Transverse colon (tissue), 4 donors: Measurements from ENCODE around the gene NHS. TPM values are rescaled to one million over a fixed set of nuclear protein-coding genes. Genes with fewer than 3 reads are reported as not detected.

Experiments used
- DNase-seq: peaks from one replicate; pipeline ENCODE4 v3.0.0-alpha.2; 2019
- H3K27ac ChIP-seq, 4 donors: fragments of 200-600 bp; sonication (generic); 2 replicates each; pipeline ENCODE4 v1.5.1; 2016 to 2018; ENCODE audit warnings: inconsistent platforms in 4 of 4
- H3K27me3 ChIP-seq: fragments of 200-600 bp; sonication (generic); 2 replicates; pipeline ENCODE4 v1.5.1; 2017; ENCODE audit warnings: inconsistent platforms
- H3K36me3 ChIP-seq, 4 donors: fragments of 200-600 bp; sonication (generic); 2 replicates each; pipeline ENCODE4 v1.5.1; 2017 to 2019; ENCODE audit warnings: inconsistent platforms in 4 of 4
- H3K4me1 ChIP-seq, 4 donors: fragments of 200-600 bp; sonication (generic); 2 replicates each; pipeline ENCODE4 v1.5.1; 2017 to 2020; ENCODE audit warnings: inconsistent platforms in 4 of 4
- H3K4me3 ChIP-seq, 4 donors: fragments of 200-600 bp; sonication (generic); 1 replicate in 1 of 4; 2 replicates in 3 of 4; pipeline versions ENCODE4 v1.5.1 to v1.6.1; 2017 to 2019; ENCODE audit warnings: inconsistent platforms in 4 of 4
- H3K9me3 ChIP-seq, 2 donors: fragments of 200-600 bp; sonication (generic); 2 replicates each; pipeline ENCODE4 v1.5.1; 2017 to 2019; ENCODE audit warnings: inconsistent platforms in 2 of 2
- EP300 ChIP-seq: sonication (generic); formaldehyde crosslinking; IDR thresholded peaks from one replicate; pipeline ENCODE4 v1.6.1; 2017; ENCODE audit warnings: antibody characterized with exemption, low read depth
- POLR2A ChIP-seq: fragments of 450-650 bp; IDR thresholded peaks from one replicate; pipeline ENCODE4 v1.6.1; 2016; ENCODE audit warnings: antibody characterized with exemption, mild to moderate bottlenecking, moderate library complexity
- POLR2AphosphoS5 ChIP-seq, 3 donors: sonication (generic); formaldehyde crosslinking; IDR thresholded peaks; one replicate each; pipeline ENCODE4 v1.6.1; 2016; ENCODE audit warnings: antibody characterized with exemption in 3 of 3
- WGBS, 2 donors: methylation state at CpG; one replicate each; pipeline ENCODE4 v1.1.5; 2018; ENCODE audit warnings: low coverage in 1 of 2; 5-methylcytosine and 5-hydroxymethylcytosine counted together
- in situ Hi-C, 4 donors: fragments of 200-750 bp; cut with MboI; loops; one replicate each; pipeline versions ENCODE4 v1.15.0 to v1.15.1; 2017; ENCODE audit warnings: low sequenced_read_pairs in 3 of 4, low pct_ligation_motif_present in 1 of 4, low pct_unique_long_range_greater_than_20kb in 1 of 4
- intact Hi-C: fragments of 100-400 bp; cut with DNase I; formaldehyde crosslinking; loops from one replicate; pipeline ENCODE4 v1.15.1; 2023; ENCODE audit warnings: low total_unique reads
- total RNA-seq, 4 donors: library from RNA; depleted of rRNA; stranded (reverse); fragments of >200 nt; gene quantifications; one replicate each; pipeline ENCODE4 v1.1.0, GENCODE V29; 2016
- TF ChIP-seq, protein P1 (sequence below), 5 experiments: fragments of 200-600 bp in 3 of 5; fragments of 450-650 bp in 2 of 5; sonication (generic) in 3 of 5; IDR thresholded peaks; 1 replicate in 2 of 5; 2 replicates in 3 of 5; pipeline ENCODE4 v1.5.1; 2016 to 2017; ENCODE audit warnings: antibody characterized with exemption in 5 of 5, inconsistent platforms in 3 of 5, mild to moderate bottlenecking in 2 of 5, moderate library complexity in 1 of 5

The NHS gene
- total RNA-seq, 4 donors from 2014 or later = 1.2 to 10.7 (median 5.0) TPM

DNA sequence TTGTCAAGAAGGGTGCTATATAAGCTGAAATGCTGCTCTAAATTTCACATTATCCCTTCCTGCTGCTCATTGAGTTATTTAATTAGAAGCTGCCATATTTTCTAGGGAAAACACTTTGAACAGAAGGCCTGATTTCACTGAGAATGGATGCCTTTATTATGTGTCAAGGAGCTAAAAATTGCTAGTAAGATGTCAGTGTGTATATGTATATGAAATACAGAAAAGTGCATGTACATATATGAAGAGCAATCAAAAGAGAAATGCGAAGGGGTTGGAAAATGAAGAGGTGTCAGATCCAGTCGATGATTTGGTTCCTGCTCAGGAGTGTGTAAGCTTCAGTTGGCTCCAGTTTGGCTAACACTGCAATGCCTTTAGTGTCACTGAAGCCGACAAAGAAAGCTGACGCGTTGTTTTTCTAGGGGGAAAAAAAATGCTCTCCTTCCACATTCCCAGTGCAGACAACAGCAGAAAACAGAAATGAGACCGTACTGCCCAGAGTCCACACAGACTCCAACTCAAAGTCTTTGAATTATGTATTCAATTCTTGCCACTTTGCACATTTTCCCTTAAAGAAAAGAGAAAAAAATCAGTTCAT is 154.2 kb downstream of the NHS start:
- Histone ChIP-seq H3K4me1 (peaks cover 0 to 2% (median 0%) of the 10 kb centered on the region in 4 donors), H3K4me3 (no peak overlapping the region), H3K9me3 (no peaks in the 10 kb centered on the region), H3K36me3 (no peaks in the 10 kb centered on the region), H3K27ac (no peak overlapping the region), H3K27me3 (no peaks in the 10 kb centered on the region)
- intact Hi-C loops (no loop called here), in situ Hi-C loops (no loop called here)
- WGBS, 2 donors = 69 to 77% methylated on average over 2 to 6 of the region's 6 CpGs
- no peak for DNase-seq
- TF ChIP-seq, protein P1, sequence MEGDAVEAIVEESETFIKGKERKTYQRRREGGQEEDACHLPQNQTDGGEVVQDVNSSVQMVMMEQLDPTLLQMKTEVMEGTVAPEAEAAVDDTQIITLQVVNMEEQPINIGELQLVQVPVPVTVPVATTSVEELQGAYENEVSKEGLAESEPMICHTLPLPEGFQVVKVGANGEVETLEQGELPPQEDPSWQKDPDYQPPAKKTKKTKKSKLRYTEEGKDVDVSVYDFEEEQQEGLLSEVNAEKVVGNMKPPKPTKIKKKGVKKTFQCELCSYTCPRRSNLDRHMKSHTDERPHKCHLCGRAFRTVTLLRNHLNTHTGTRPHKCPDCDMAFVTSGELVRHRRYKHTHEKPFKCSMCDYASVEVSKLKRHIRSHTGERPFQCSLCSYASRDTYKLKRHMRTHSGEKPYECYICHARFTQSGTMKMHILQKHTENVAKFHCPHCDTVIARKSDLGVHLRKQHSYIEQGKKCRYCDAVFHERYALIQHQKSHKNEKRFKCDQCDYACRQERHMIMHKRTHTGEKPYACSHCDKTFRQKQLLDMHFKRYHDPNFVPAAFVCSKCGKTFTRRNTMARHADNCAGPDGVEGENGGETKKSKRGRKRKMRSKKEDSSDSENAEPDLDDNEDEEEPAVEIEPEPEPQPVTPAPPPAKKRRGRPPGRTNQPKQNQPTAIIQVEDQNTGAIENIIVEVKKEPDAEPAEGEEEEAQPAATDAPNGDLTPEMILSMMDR (IDR thresholded peaks at IDR 0.05) = no peak
- TF ChIP-seq POLR2AphosphoS5 (IDR thresholded peaks at IDR 0.05) (no peak), POLR2A (no peak), EP300 (no peak)

DNA sequence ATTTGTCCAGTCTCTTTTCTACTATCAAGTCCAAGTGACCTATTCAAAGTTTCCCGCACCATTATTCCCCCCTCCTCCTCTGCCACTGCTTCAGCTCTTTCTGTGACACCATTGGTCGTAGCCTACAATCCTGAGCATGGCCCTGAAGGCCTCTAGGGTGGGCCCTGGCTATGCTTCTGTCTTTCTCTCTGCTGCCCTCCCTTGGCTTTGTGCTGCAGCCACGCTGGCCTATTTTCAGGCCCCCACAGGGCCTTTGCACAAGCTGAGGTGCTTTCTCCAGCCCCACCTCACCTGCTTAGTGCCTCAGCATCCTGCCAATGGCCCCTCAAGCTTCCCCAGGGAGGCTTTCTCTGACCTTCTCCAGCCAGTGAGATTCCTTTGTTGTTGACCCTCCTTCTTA is 156.5 kb downstream of the NHS start:
- no peaks in the 10 kb centered on the region for H3K9me3 ChIP-seq
- DNase-seq = no peak
- no peak overlapping the region for H3K27ac ChIP-seq
- no peaks in the 10 kb centered on the region for H3K27me3 ChIP-seq
- peaks cover 0 to 2% (median 0%) of the 10 kb centered on the region in 4 donors for H3K4me1 ChIP-seq
- no peaks in the 10 kb centered on the region for H3K36me3 ChIP-seq
- TF ChIP-seq EP300 (no peak), POLR2AphosphoS5 (IDR thresholded peaks at IDR 0.05) (no peak), POLR2A (no peak)
- TF ChIP-seq, protein P1 (IDR thresholded peaks at IDR 0.05) = no peak
- 72% methylated on average over 3 of the region's 3 CpGs; no CpG with 5 or more reads in 1 of the 2 donors for WGBS, 2 donors
- H3K4me3 ChIP-seq = no peak overlapping the region
- in situ Hi-C loops = no loop called here
- intact Hi-C loops = no loop called here

DNA sequence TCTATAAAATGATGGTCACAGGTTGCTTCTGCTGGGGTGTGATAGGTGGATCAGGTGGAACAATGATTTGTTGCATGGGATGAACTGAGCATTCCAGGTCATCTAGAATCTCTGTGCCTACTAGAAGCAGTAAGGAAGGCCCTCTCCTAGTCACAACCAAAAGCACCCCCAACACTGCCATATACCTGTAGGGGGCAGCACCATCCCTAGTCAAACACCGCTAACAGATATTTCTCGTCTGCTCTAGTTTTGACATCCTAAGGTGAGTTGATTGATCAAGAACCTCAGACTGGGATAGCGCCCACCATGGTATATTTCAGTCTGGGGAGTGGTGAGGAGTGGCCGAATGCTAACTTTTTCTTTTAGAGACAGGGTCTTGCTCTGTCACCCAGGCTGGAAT is 160.2 kb downstream of the NHS start:
- Histone ChIP-seq H3K36me3 (no peaks in the 10 kb centered on the region), H3K4me1 (peaks cover 0 to 4% (median 0%) of the 10 kb centered on the region in 4 donors), H3K9me3 (no peaks in the 10 kb centered on the region), H3K4me3 (no peak overlapping the region), H3K27ac (no peak overlapping the region), H3K27me3 (no peaks in the 10 kb centered on the region)
- TF ChIP-seq, protein P1 (IDR thresholded peaks at IDR 0.05) = peak in 3 of 5 experiments; percentile 15 to 40 (median 18)
- no peak for TF ChIP-seq POLR2A
- TF ChIP-seq EP300 = no peak
- no peak for TF ChIP-seq POLR2AphosphoS5 (IDR thresholded peaks at IDR 0.05)
- intact Hi-C loops = no loop called here
- WGBS, 2 donors = 73% methylated on average over 4 of the region's 4 CpGs; no CpG with 5 or more reads in 1 of the 2 donors
- DNase-seq = peak; percentile 31
- in situ Hi-C loops = no loop called here

DNA sequence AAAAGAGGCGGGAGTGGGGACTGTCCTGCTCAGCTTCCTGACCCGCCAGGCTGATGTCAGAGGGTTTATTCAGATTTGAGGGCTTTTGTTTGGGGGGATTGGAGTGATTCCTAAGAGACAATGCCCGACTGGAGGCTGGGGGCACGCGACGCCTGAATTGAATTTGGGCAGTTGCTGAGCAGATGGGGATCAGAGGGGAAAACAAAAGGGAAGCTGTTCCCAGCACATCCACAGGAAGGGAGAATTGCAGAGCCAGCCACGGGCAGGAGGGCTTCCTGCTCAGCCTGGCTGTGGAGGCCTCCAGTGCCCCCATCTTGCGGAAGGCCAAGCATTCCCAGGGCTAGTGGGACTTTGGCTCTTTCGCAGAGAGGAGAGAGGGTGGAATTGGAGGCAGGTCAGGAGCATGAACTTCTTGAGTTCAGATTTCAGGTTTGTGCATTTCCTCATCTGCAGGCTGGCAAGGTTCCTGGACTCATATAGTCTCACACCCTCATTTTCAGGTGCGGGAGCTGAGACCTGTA is 162.8 kb downstream of the NHS start:
- no peaks in the 10 kb centered on the region for H3K9me3 ChIP-seq
- no peak overlapping the region for H3K27ac ChIP-seq
- in situ Hi-C loops (no loop called here), intact Hi-C loops (no loop called here)
- peaks cover 0 to 4% (median 0%) of the 10 kb centered on the region in 4 donors for H3K4me1 ChIP-seq
- H3K27me3 ChIP-seq = no peaks in the 10 kb centered on the region
- 65% methylated on average over 10 of the region's 10 CpGs; no CpG with 5 or more reads in 1 of the 2 donors for WGBS, 2 donors
- no peaks in the 10 kb centered on the region for H3K36me3 ChIP-seq
- DNase-seq = peak; percentile 46
- H3K4me3 ChIP-seq = no peak overlapping the region
- TF ChIP-seq POLR2A (no peak), POLR2AphosphoS5 (IDR thresholded peaks at IDR 0.05) (no peak), EP300 (no peak)
- TF ChIP-seq, protein P1 (IDR thresholded peaks at IDR 0.05) = no peak
